NCI-H1105 treated with DMSO at 0.1 percent for 48 hours (cell line): ENCODE results near the gene MFN2.
"Not testable (repeated sequence)": the region's sequence is repeated elsewhere in the genome, so short reads cannot be mapped to it uniquely, and the experiment has no call there.

Experiments used
- DNase-seq: peaks from one replicate; lab custom pipeline; 2025; lab: John Stamatoyannopoulos, UW

Gene MFN2

DNA sequence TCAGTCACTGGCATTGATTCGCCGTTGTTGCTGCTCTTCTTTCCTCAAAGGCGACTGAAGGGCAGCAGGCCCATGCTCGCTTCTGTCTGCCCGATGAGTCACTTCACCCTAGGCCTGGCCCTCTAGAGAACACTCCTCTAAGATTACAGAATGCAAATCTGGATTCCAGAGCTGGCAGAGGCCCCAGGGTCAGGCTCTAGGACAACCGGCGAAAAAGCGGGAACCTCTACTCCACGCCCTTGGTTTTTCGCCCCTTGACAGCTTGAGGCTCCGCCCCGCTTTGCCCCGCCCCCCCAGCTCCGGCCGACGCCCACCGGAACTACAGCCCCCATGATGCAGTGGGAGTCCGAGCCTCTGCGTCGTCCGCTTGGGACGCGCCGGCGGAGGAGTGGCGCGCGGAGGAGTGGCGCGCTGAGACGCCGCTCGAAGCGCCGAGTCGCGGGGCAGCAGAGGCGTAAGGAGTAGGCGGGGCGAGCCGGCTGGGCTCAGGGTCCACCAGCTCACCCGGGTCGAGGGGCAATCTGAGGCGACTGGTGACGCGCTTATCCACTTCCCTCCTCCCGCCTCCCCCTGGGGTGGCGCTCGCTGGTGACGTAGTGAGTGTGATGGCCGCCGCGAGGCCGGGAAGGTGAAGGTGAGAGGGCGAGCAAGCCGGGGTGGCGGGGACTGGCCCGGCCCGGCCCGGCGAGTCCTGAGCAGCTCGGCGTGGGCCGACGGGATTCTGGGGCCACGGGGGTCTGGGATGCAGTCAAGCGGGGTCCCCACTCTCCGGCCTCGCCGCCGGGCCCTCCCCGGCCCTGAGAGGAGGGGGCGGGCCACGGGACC is at the start of gene MFN2:
MFN2 (plus strand) TSS at position 594 of the 825 bp plus-strand sequence. CDS start 8,725 bp downstream, outside the sequence.
- peak; percentile 98 for DNase-seq

DNA sequence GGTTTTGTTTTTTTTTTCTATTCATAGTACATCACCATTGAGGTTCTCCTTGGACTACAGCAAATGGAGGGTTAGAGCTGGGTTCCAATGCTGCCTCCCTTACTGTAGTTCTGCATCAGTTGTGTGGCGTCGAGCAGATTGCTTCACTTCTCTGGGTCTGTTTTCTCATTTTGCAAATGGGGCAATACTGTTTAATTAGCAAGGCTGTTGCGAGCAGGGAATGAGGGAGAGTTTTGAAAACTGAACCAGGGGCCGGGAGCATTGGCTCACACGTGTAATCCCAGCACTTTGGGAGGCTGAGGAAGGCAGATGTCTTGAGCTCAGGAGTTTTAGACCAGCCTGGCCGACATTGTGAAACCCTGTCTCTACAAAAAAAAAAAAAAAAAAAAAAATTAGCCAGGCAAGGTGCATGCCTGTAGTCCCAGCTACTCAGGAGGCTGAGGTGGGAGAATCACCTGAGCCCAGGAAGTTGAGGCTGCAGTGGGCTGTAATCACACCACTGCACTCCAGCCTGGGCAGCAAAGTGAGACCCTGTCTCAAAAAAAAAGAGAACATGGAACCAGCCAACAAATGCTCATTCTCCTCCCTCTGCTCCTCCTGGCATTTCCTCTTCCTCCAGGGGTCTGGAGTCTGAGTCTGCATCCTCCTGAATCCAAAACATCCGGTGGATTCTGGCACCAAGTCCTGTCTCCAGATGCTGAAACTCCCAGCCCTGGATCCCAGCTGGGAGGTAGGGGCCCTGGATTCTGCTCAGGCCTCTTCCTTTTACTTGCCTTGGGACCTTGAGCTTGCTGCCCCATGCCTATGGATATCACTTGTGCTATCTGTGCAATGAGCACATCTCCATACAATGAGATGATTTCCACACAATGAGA is 49.4 kb upstream of the MFN2 start:
- DNase-seq = no peak

DNA sequence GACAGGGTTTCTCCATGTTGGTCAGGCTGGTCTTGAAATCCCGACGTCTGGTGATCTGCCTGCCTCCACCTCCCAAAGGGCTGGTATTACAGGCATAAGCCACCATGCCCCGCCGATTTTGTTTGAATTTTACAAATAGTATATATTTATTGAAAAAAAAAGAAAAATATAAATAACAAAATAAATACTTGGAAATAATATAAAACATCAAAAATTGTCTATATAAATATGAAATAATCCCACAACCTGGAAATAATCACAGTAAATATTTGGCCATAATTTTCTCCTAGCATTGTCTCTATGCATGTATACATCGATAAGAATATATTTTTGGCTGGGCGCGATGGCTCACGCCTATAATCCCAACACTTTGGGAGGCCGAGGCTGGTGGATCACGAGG is 48.4 kb upstream of the MFN2 start:
- DNase-seq = no peak

DNA sequence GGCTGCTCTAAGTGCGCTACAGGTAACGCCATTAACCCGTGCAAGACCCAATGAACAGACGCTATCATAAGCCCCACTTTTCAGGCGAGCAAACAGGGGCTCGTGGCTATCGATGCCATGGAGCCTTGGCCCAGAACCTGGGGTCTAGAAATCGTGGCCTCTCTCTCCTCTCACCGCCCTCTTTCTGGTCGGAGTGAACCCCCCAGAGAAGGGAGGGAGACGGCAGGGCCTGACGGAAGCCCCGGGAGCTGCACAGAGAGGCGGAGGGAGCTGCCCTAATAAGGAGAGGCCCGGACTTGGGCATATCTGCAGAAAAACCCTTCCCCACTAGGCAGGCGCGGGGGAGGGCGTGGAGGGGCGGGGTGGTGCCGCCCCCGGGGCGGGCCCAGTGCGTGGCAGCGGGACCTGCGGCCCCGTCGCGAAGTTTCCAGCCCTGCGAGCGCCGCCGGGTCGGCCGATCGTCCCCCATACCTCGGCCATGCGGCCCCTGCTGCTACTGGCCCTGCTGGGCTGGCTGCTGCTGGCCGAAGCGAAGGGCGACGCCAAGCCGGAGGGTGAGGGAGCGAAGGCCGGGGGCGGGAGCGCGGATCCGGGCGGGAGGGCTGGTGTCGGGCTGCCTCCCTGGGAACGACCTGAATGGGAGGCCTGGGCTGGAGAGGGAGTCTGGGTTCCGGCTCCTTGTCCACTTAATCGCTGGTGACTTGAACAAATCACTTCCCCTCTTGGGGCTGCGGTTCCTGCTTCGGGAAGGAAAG is 45.8 kb upstream of the MFN2 start, which contains the start of gene PLOD1:
PLOD1 (plus strand) TSS at position 416 of the 755 bp plus-strand sequence; CDS start at position 479, 63 bp downstream.
- DNase-seq = peak; percentile 73

DNA sequence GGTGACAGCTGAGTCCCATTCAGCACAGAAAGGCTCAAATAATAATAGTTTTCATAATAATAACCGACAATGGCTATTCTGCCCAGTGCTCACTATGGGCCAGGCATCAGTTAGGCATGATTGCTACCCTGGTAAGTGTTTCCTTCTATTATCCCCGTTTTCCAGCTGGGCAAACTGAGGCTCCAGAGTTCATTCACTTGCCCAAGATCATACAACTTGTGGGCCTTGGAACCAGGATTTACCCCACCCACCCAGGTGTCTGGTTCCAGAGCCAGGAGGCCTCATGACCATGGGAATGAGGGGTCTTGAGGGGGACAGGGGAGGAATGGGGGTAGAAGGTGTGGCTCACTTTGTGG is 45.2 kb upstream of the MFN2 start:
- no peak for DNase-seq

DNA sequence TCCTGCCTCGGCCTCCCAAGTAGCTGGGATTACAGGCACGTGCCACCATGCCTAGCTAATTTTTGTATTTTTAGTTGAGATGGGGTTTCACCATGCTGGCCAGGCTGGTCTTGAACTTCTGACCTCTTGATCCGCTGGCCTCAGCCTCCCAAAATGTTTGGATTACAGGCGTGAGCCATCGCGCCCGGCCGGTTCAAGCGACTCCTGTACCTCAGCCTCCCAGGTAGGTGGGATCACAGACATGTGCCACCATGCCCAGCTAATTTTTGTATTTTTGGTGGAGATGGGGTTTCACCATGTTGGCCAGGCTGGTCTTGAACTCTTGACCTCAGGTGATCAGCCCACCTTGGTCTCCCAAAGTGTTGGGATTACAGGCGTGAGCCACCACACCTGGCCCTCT is 44.5 kb upstream of the MFN2 start:
- DNase-seq = not testable (repeated sequence)

DNA sequence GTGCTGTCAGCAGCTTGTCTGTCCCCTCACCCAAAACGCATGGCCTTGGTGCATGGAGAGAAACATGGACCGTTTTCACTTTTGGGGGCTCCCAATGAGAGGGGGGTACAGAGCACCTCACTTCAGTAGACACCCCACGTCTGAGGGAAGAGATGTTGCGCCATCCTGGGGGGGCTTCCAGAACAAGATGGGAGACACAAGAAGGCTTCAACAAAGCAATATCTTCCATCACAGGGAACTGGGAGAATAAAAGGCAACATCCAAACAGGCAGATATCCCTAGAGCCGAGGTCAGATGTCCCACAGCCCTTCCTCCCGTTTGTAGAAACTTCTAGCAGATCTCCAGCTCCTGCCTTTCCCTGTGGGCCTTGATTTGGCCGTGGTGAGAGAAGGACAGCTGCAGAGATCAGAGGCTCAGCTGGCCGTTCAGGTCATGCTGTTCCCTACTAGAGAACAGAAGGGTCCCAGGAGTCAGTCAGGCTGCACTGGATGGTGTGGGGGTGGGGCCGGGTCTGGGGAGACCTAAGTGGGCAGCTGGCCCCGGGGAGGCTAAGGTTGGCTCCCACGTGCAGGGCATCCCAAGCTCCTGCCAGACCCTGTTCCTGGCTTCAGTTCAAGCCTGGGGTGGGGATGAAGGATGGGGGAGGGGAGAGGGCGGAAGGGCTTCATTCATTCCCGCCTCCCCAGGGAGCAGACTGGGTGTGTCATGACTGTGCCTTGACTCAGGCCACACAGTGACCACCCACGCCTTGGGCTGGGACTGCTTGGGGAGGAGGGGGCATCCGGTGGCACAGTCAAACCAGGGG is 41.3 kb upstream of the MFN2 start:
- no peak for DNase-seq

DNA sequence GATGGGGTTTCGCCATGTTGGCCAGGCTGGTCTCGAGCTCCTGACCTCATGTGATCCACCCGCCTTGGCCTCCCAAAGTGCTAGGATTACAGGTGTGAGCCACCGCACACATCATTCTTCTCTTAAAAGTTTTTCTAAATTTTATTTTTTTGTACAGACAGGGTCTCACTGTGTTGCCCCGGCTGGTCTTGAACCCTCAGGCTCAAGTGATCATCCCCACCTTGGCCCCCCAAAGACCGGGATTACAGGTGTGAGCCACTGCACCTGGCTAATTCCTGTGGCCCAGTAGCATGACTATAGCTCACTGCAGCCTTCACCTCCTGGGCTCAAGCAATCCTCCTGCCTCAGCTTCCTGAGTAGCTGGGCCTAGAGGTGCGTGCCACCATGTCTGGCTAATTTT is 40.5 kb upstream of the MFN2 start:
- DNase-seq = not testable (repeated sequence)

DNA sequence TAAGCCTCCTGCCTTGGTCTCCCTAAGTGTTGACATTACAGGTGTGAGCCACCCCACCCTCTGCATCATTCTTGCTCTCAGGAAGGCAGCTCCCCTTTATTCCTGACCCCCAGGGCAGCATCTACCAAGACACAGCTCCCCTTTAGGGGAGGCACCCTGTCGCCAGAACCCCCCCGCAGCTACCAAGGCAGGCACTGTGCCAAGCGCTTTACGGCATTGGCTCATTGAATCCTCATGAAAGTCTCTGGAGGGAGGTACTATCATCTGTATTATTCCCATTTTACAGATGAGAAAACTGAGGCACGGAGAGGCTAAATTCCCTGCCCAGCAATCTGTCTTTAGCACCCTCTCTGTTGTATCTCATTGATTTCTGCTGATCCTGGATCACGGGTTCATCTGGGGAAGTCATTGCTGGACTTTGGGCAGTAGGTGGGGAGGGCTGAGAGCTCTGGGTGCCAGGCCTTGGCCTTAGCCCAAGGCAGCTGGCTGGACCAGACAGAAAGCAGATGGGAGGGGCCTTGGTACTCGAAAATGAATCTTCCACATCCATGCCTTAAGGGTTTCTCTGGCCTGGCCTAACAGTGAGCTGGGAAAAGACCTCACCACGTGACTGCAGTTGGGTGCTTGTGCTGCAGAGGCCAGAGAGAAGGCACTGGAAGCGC is 39.9 kb upstream of the MFN2 start:
- DNase-seq = no peak

DNA sequence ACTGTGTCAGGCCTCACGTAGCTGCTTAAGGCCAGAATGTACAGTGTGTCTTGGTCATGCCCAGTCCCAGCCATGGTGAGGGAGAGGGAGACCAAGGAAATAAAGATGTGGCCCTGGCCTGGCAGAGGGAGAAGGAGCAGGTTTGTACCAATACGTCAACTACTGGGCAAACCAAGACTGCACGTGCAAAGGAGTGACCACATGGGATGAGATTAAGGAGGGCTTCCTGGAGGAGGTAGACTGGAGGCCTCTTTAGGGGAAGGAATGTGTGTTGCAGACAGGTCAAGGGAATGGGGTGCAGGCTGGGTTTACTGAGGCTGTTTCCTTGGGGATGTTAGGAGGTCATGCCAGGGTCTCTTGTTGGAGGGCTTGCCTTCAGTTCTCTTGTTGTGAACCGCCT is 38.0 kb upstream of the MFN2 start:
- no peak for DNase-seq

DNA sequence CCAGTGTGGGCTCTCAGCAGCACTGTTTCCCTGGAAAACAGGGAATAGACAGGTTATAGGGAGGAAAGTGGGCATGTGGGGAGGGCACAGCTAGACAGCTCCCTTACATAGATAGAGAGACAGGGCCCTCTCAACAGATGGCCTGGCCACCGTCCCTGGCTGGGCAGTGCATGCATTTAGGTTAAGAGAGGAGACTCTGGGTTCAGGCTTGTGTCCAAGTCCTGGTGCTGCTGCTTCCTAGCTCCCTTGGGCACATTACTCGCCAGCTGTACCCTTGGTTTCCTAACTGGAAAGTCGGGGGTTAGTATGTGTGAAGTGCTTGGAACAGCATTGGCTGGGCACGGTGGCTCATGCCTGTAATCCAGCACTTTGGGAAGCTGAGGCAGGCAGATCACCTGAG is 36.6 kb upstream of the MFN2 start:
- DNase-seq = no peak

DNA sequence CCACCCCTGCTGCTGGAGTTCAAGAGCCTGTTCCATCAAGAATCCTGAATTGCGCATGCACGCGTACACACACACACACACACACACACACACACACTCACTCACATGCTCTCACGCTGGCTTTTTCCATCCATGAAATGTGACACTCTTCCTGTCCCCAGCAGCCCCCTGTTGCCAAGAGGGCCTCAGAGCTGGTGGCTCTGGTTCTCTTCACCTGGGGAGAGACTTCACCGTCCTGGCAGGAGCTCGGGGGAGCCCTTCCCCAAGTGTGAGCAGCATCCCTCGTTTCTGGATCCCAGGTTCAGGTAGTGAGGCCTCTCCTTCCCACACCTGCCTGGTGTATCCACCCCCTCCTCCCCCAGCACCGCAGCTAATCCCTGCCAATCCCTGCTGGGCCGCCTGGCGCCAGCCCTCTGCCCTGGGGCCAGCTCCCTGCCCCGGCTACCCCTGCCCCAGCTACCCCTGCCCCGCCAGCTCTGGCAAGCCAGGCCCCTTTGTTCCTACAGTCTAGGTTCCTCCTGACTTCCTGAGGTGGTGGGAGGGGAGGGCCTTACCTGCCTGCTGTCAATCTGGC is 35.8 kb upstream of the MFN2 start:
- DNase-seq = peak; percentile 71

DNA sequence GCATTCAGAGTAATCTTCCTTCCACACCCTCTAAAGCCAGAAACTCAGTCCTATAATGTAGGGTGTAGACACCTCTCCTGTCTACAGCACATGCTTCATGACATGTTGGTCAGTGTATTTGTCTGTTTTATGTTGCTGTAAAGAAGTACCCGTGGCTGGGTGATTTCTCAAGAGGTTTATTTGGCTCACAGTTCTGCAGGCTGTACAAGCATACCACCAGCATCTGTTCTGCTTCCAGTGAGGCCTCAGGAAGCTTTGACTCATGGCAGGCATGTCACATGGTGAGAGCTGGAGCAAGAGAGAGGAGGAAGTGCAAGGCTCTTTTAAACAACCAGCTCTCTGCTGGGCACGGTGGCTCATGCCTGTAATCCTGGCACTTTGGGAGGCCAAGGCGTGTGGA is 33.6 kb upstream of the MFN2 start:
- no peak for DNase-seq

DNA sequence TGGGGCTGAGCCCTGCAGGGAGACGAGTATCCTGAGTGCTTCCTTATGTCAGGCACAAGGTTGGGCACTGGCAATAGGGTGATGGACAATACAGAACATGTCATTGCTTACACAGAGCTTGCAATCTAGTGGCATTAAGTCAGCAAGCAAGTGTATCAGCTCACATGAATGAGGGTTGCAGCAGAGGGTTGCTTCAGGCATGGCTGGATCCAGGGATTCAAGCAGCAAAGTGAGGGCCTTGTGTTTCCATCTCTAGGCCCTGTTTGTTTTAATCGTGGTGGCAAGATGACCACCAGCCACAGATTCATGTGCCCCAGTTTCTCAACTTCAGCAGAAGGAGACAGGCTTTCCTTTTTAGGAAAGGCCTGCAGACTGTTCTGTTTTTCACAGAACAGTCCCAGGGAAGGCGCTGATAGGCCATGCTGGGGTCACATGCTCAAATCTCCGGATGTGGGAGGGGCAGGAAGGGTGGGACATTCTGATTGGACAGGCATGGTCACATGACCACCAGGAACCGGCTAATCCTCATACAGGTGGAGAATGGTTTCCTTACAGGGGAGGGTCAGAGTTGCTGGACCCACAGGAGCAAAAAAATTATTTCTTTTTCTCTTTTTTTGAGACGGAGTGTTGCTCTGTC is 31.3 kb upstream of the MFN2 start:
- no peak for DNase-seq

DNA sequence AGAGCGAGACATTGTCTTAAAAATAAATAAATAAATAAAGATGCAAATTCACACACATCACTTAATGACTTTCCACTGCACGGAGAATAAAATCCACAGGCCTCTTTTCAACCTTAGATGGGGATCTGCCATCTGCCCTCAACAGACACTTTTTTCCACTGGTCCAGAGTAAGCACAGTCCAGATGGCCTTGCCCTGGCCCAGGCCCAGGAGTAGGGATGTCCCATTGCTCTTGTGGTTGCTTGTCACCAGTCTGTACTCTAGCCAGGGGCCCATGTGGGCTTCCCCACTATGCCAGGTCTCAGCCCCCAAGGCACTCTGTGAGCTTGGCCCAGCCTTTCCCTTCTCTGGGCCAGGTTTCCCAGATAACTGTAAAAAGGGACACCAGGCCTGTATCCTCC is 28.3 kb upstream of the MFN2 start:
- DNase-seq = no peak

DNA sequence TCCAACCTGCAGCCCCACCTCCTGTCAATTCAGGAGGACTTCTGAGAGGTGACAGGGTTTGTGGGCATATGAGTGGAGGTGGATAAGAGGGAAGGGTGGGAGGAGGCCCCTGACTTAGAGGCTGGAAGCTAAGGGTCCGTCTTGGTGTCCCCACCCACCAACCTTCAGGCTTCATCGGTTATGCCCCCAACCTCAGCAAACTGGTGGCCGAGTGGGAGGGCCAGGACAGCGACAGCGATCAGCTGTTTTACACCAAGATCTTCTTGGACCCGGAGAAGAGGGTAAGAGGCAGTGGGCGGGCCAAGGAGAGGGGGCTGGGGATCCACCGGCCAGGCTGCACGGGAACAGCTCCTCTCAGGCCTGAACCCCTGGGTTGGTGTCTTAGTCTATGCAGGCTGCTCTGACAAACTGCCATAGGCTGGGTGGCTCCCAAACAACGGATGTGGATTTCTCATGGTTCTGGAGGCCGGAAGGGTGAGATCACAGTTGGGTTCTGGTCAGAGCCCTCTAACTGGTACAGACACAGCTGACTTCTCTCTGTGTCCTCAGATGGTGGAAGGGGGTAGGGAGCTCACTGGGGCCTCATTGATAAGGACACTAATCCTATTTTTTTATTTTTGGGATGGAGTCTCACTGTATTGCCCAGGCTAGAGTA is 27.7 kb upstream of the MFN2 start:
- DNase-seq = no peak

DNA sequence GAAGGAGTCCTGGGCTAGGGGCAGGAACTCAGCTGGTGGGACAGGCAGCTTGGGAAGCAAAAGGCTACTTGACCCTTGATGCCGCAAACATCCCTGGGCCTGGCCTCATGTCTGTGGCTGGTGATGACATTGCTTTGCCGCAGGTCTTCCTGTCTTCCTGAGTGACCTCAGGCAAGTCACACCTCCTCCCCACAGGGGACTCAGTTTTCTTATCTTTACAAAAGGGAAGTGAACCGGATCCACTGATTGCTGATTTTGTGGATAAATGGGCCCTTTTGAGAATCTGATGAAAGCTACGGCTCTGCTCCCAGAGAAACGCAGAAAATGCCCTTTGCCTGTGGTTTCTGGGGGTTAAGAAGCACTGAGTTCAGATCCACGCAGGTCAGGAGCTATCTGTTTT is 25.0 kb upstream of the MFN2 start:
- no peak for DNase-seq

DNA sequence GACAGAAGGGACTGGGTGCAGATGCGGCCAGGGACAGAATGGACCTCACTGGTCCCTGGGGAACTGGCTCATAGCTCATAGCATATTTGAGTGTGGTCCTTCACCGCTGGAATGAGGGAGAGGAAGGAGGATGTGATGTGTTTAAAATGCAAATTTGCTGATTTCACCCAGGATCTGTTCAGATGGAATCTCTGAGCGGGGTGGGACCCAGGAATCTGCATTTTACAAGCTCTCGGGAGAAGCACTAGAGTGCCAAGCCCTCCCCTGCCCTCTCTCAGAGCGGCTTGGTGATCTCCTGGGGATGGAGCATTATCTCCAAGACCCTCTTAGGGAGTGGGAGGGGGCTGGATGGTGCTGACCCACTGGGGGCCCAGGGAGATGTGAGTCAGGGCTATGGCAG is 22.8 kb upstream of the MFN2 start:
- no peak for DNase-seq

DNA sequence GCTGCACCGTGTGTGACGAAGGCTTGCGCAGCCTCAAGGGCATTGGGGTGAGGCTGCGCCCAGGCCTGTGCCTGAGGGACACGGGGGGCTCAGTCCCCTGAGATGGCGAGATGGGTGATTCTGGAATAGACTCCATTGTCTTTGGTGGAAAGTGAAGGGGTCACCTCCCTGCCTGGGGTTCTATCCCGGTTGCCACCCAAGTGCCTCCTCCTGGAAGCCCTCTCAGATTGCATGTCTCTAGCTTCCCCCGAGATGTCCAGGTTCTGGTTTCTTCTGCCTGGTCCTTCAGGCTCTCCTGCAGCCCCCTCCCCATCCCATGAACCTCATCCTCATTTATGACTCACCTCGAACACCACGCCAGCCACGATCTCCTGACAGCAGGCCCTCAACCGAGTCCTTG is 22.3 kb upstream of the MFN2 start:
- DNase-seq = no peak

DNA sequence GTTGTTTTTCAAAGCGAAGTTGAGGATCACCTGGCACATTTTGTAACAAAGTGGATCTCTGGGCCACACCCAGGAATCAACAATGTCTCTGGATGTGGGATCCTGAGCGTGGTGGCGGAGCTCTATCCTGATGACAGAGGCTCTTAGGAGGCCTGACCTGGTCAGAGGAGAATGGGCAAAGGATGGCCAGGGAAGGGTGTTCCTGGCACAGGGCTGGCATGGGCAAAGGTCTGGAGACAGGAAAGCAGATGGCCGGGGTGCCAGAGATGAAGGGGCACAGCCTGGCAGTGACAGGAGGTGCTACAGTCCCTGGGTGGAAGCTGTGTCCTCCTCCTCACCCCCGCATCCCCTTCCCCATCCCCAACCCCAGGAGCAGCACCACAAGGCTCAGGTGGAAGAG is 20.0 kb upstream of the MFN2 start:
- no peak for DNase-seq
